Sigmoid colon (tissue), 4 donors: ENCODE data around the gene LECT2.

Source experiments
- EP300 ChIP-seq, 4 donors: sonication (generic); formaldehyde crosslinking; IDR thresholded peaks; one replicate each; pipeline ENCODE4 v1.6.1; 2017; ENCODE audit warnings: antibody characterized with exemption in 4 of 4
- TF ChIP-seq, protein P1 (sequence below), 4 experiments: fragments of 450-650 bp in 3 of 4; fragments of 200-600 bp in 1 of 4; IDR thresholded peaks; one replicate each; pipeline ENCODE4 v1.5.1; 2016 to 2019; ENCODE audit warnings: antibody characterized with exemption in 4 of 4, mild to moderate bottlenecking in 3 of 4, moderate library complexity in 2 of 4

DNA sequence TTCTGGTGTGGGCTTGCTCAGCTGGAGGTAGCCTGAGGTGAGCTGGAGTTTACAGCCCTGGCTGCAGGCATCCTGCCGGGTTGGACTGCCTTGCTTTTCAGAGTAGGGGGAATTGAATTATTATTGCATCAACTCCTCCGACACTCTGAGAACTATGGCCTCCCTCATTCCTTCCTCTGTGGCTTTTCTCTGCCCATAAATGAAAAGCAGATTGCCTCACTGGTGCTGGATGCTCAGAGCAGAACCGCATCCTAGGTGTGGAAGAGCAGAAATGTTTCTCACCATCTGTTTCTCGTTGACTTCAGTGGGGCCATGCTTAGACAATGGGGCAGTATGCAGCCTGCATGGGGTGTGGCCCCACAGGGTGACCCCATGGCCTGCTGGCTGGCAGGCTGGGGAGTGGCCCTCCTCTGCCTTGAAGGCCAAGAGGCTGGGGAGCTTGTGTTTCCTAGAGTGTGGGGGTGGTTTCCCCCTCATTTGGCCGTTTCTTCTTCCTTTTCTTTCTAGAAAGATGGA, 46.7 kb upstream of the LECT2 start:
- TF ChIP-seq, protein P1, sequence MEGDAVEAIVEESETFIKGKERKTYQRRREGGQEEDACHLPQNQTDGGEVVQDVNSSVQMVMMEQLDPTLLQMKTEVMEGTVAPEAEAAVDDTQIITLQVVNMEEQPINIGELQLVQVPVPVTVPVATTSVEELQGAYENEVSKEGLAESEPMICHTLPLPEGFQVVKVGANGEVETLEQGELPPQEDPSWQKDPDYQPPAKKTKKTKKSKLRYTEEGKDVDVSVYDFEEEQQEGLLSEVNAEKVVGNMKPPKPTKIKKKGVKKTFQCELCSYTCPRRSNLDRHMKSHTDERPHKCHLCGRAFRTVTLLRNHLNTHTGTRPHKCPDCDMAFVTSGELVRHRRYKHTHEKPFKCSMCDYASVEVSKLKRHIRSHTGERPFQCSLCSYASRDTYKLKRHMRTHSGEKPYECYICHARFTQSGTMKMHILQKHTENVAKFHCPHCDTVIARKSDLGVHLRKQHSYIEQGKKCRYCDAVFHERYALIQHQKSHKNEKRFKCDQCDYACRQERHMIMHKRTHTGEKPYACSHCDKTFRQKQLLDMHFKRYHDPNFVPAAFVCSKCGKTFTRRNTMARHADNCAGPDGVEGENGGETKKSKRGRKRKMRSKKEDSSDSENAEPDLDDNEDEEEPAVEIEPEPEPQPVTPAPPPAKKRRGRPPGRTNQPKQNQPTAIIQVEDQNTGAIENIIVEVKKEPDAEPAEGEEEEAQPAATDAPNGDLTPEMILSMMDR (IDR thresholded peaks at IDR 0.05): no peak
- no peak for TF ChIP-seq EP300 (IDR thresholded peaks at IDR 0.05)
